Uterus (tissue), 4 donors: ENCODE measurements around the gene VMP1. TPM values are rescaled to one million over a fixed set of nuclear protein-coding genes. Genes with fewer than 3 reads are reported as not detected.

Experiments
- DNase-seq, 2 donors: peaks; one replicate each; pipeline ENCODE4 v3.0.0-alpha.2; 2019 to 2020
- H3K27ac ChIP-seq, 2 donors: fragments of 200-600 bp; sonication (generic); 1 replicate in 1 of 2; 2 replicates in 1 of 2; pipeline ENCODE4 v1.5.1; 2016 to 2018
- H3K27me3 ChIP-seq, 2 donors: fragments of 200-600 bp; sonication (generic); one replicate each; pipeline ENCODE4 v1.5.1; 2018 to 2019; ENCODE audit warnings: control low read depth in 1 of 2
- H3K36me3 ChIP-seq, 2 donors: fragments of 200-600 bp; sonication (generic); one replicate each; pipeline ENCODE4 v1.5.1; 2019; ENCODE audit warnings: control low read depth in 1 of 2
- H3K4me1 ChIP-seq, 2 donors: fragments of 200-600 bp; sonication (generic); one replicate each; pipeline ENCODE4 v1.5.1; 2018 to 2019; ENCODE audit warnings: control low read depth in 1 of 2
- H3K4me3 ChIP-seq, 2 donors: fragments of 200-600 bp; sonication (generic); 1 replicate in 1 of 2; 2 replicates in 1 of 2; pipeline ENCODE4 v1.5.1; 2018 to 2019; ENCODE audit warnings: mild to moderate bottlenecking in 1 of 2
- H3K9me3 ChIP-seq, 2 donors: fragments of 200-600 bp; sonication (generic); one replicate each; pipeline ENCODE4 v1.5.1; 2019; ENCODE audit warnings: control low read depth in 1 of 2
- POLR2A ChIP-seq, 2 donors: fragments of 450-650 bp; IDR thresholded peaks; one replicate each; pipeline ENCODE4 v1.6.1; 2016; ENCODE audit warnings: antibody characterized with exemption in 2 of 2, mild to moderate bottlenecking in 1 of 2, moderate library complexity in 1 of 2
- intact Hi-C: fragments of 100-400 bp; cut with DNase I; formaldehyde crosslinking; loops from one replicate; pipeline ENCODE4 v1.15.1; 2023; ENCODE audit warnings: low total_unique reads
- total RNA-seq, 4 donors: library from RNA; depleted of rRNA in 3 of 4; stranded (reverse); fragments of >200 nt in 3 of 4; gene quantifications; one replicate each; pipeline versions ENCODE4 v1.1.0 to v1.2.4, GENCODE V29; 2014 to 2023
- TF ChIP-seq, protein P1 (sequence below), 4 experiments: fragments of 200-600 bp in 2 of 4; fragments of 450-650 bp in 2 of 4; sonication (generic) in 2 of 4; IDR thresholded peaks; one replicate each; pipeline ENCODE4 v1.5.1; 2016 to 2019; ENCODE audit warnings: antibody characterized with exemption in 4 of 4, mild to moderate bottlenecking in 2 of 4, moderate library complexity in 1 of 4
- donor health status: DM: yes; HTN: yes; CAD: no.

Gene VMP1
- total RNA-seq, 4 donors from 2014 or later, result 92.7 to 251 (median 150) TPM

- no peak overlapping the region for H3K4me3 ChIP-seq
- H3K4me1 ChIP-seq, result no peaks in the 10 kb centered on the region
- TF ChIP-seq, protein P1, sequence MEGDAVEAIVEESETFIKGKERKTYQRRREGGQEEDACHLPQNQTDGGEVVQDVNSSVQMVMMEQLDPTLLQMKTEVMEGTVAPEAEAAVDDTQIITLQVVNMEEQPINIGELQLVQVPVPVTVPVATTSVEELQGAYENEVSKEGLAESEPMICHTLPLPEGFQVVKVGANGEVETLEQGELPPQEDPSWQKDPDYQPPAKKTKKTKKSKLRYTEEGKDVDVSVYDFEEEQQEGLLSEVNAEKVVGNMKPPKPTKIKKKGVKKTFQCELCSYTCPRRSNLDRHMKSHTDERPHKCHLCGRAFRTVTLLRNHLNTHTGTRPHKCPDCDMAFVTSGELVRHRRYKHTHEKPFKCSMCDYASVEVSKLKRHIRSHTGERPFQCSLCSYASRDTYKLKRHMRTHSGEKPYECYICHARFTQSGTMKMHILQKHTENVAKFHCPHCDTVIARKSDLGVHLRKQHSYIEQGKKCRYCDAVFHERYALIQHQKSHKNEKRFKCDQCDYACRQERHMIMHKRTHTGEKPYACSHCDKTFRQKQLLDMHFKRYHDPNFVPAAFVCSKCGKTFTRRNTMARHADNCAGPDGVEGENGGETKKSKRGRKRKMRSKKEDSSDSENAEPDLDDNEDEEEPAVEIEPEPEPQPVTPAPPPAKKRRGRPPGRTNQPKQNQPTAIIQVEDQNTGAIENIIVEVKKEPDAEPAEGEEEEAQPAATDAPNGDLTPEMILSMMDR (IDR thresholded peaks at IDR 0.05), result no peak
- no peak for TF ChIP-seq POLR2A (IDR thresholded peaks at IDR 0.05)
- intact Hi-C loops, result no loop called here
- no peaks in the 10 kb centered on the region for H3K36me3 ChIP-seq
- H3K27me3 ChIP-seq, result no peaks in the 10 kb centered on the region
- no peak overlapping the region for H3K27ac ChIP-seq
- no peaks in the 10 kb centered on the region for H3K9me3 ChIP-seq
- no peak for DNase-seq
Observed at GRCh38 chr17:59671386-59671785, 36.1 kb upstream of the VMP1 start.

- no peaks in the 10 kb centered on the region for H3K27me3 ChIP-seq
- H3K9me3 ChIP-seq, result no peaks in the 10 kb centered on the region
- H3K36me3 ChIP-seq, result no peaks in the 10 kb centered on the region
- H3K27ac ChIP-seq, result no peak overlapping the region
- no peaks in the 10 kb centered on the region for H3K4me1 ChIP-seq
- no peak for DNase-seq
- H3K4me3 ChIP-seq, result no peak overlapping the region
- TF ChIP-seq, protein P1 (IDR thresholded peaks at IDR 0.05), result no peak
- no peak for TF ChIP-seq POLR2A (IDR thresholded peaks at IDR 0.05)
- intact Hi-C loops, result no loop called here
Observed at GRCh38 chr17:59675231-59675630, 32.2 kb upstream of the VMP1 start.

DNA sequence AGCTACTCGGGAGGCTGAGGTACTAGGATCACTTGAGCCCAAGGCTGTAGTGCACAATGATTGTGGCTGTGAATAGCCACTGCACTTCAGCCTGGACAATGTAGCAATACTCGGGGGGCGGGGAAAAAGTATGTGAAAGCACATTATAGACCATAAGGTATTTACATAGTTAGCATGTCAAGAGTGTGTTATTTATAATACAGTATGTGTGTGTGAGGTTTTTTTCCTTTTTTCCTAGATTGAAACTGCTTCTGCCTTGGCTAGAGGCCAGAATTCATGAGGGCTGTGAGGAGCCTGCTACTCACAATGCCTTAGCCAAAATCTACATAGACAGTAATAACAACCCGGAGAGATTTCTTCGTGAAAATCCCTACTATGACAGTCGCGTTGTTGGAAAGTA lies 30.7 kb upstream of the VMP1 start:
- H3K36me3 ChIP-seq, result no peaks in the 10 kb centered on the region
- intact Hi-C loops, result no loop called here
- no peaks in the 10 kb centered on the region for H3K9me3 ChIP-seq
- no peak for TF ChIP-seq POLR2A (IDR thresholded peaks at IDR 0.05)
- TF ChIP-seq, protein P1 (IDR thresholded peaks at IDR 0.05), result no peak
- no peak overlapping the region for H3K4me3 ChIP-seq
- no peak overlapping the region for H3K27ac ChIP-seq
- H3K27me3 ChIP-seq, result no peaks in the 10 kb centered on the region
- no peak for DNase-seq
- H3K4me1 ChIP-seq, result no peaks in the 10 kb centered on the region

DNA sequence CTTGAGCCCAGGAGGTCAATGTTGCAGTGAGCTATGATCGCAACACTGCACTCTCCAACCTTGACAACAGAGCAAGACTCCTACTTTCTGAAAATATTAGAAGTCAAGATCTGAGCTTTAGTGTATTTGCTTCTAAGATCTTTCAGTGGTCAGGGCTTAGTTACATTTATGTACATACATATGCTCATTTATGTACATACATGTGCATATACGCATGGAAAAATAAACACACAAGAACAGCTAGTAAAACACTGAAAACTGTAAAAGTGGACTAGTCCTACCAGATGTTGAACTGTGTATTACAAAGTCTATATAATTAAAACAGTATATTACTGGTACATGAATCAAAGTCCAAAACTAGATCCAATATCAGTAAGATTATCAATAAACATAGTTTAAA lies 28.5 kb upstream of the VMP1 start:
- Histone ChIP-seq H3K27me3 (no peaks in the 10 kb centered on the region), H3K4me1 (no peaks in the 10 kb centered on the region), H3K9me3 (no peaks in the 10 kb centered on the region), H3K4me3 (no peak overlapping the region), H3K27ac (no peak overlapping the region), H3K36me3 (no peaks in the 10 kb centered on the region)
- no peak for DNase-seq
- intact Hi-C loops, result no loop called here
- TF ChIP-seq, protein P1 (IDR thresholded peaks at IDR 0.05), result no peak
- no peak for TF ChIP-seq POLR2A (IDR thresholded peaks at IDR 0.05)

- DNase-seq, result no peak
- intact Hi-C loops, result no loop called here
- no peaks in the 10 kb centered on the region for H3K4me1 ChIP-seq
- no peaks in the 10 kb centered on the region for H3K27me3 ChIP-seq
- no peak overlapping the region for H3K27ac ChIP-seq
- H3K36me3 ChIP-seq, result no peaks in the 10 kb centered on the region
- no peaks in the 10 kb centered on the region for H3K9me3 ChIP-seq
- TF ChIP-seq, protein P1 (IDR thresholded peaks at IDR 0.05), result no peak
- TF ChIP-seq POLR2A (IDR thresholded peaks at IDR 0.05), result no peak
- no peak overlapping the region for H3K4me3 ChIP-seq
Observed at GRCh38 chr17:59680314-59680713, 27.1 kb upstream of the VMP1 start.
